ENCODE measurements around the gene TES.
"Not testable (repeated sequence)": the region's sequence is repeated elsewhere in the genome, so short reads cannot be mapped to it uniquely, and the experiment has no call there.

TES gene

GRCh38 chr7:116210345-116211005 is at the start of gene TES:
Gene TES, plus strand, starts transcription at chr7:116210539. Its CDS starts 169 bp downstream, at chr7:116210708.
- FAIRE-seq, result no peak

- no peak for FAIRE-seq
Observed at GRCh38 chr7:116161728-116162127, 48.6 kb upstream of the TES start.

- no peak for FAIRE-seq
Observed at GRCh38 chr7:116162254-116162653, 48.1 kb upstream of the TES start.

GRCh38 chr7:116162992-116163391 is 47.3 kb upstream of the TES start:
- FAIRE-seq, result no peak

GRCh38 chr7:116164552-116165306 is 45.6 kb upstream of the TES start:
- FAIRE-seq, result no peak

- no peak for FAIRE-seq
Observed at GRCh38 chr7:116165717-116166116, 44.6 kb upstream of the TES start.

GRCh38 chr7:116166156-116166555 is 44.2 kb upstream of the TES start:
- FAIRE-seq, result no peak

- no peak for FAIRE-seq
Observed at GRCh38 chr7:116167177-116167576, 43.2 kb upstream of the TES start.

GRCh38 chr7:116169060-116169459 is 41.3 kb upstream of the TES start:
- no peak for FAIRE-seq

- FAIRE-seq, result no peak
Observed at GRCh38 chr7:116170180-116170579, 40.2 kb upstream of the TES start.

- no peak for FAIRE-seq
Observed at GRCh38 chr7:116171094-116171493, 39.2 kb upstream of the TES start.

- FAIRE-seq, result no peak
Observed at GRCh38 chr7:116172353-116172752, 38.0 kb upstream of the TES start.

GRCh38 chr7:116173051-116174028 is 37.0 kb upstream of the TES start:
- FAIRE-seq, result peak; percentile 84

GRCh38 chr7:116175095-116175494 is 35.2 kb upstream of the TES start:
- FAIRE-seq, result not testable (repeated sequence)

- FAIRE-seq, result no peak
Observed at GRCh38 chr7:116176226-116176625, 34.1 kb upstream of the TES start.

- FAIRE-seq, result no peak
Observed at GRCh38 chr7:116177009-116177408, 33.3 kb upstream of the TES start.

- peak; percentile 22 for FAIRE-seq
Observed at GRCh38 chr7:116180302-116180701, 30.0 kb upstream of the TES start.

GRCh38 chr7:116182023-116182422 is 28.3 kb upstream of the TES start:
- no peak for FAIRE-seq

GRCh38 chr7:116185450-116185849 is 24.9 kb upstream of the TES start:
- no peak for FAIRE-seq

- no peak for FAIRE-seq
Observed at GRCh38 chr7:116185956-116186355, 24.4 kb upstream of the TES start.

- FAIRE-seq, result no peak
Observed at GRCh38 chr7:116187400-116187799, 22.9 kb upstream of the TES start.

- no peak for FAIRE-seq
Observed at GRCh38 chr7:116193329-116194087, 16.8 kb upstream of the TES start.

GRCh38 chr7:116194115-116194514 is 16.2 kb upstream of the TES start:
- no peak for FAIRE-seq

Measured in TTC549 (cell line).